ENCODE data around the gene OR2G3.

OR2G3 gene

DNA sequence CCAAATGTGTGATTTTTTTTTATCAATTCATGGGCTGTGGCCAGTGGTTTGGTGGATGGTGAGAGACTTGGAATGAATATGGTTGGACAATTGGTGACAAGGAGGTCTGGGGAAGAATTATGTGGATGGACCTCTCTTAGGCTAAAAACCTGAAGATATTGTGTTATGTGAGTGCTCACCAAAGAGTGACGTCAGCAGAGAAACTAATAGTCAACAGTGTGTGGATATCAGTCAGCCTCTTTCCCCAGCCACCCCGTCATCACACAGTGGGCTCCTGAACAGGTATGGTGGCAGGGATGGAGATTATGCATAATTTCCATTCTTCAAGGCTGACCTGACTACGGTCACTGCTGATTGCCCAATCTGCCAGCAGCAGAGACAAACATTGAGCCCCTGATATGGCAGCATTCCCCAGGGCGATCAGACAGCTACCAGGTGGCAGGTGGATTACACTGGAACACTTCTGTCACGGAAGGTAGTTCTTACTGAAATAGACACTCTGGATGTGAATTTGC is 26.4 kb upstream of the OR2G3 start:
- H3K27ac ChIP-seq = no peak overlapping the region
- no peak overlapping the region for H3K4me3 ChIP-seq
- TF ChIP-seq, protein P1, sequence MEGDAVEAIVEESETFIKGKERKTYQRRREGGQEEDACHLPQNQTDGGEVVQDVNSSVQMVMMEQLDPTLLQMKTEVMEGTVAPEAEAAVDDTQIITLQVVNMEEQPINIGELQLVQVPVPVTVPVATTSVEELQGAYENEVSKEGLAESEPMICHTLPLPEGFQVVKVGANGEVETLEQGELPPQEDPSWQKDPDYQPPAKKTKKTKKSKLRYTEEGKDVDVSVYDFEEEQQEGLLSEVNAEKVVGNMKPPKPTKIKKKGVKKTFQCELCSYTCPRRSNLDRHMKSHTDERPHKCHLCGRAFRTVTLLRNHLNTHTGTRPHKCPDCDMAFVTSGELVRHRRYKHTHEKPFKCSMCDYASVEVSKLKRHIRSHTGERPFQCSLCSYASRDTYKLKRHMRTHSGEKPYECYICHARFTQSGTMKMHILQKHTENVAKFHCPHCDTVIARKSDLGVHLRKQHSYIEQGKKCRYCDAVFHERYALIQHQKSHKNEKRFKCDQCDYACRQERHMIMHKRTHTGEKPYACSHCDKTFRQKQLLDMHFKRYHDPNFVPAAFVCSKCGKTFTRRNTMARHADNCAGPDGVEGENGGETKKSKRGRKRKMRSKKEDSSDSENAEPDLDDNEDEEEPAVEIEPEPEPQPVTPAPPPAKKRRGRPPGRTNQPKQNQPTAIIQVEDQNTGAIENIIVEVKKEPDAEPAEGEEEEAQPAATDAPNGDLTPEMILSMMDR (IDR thresholded peaks at IDR 0.05) = no peak
- DNase-seq (ENCODE audit: low spot score) = no peak

DNA sequence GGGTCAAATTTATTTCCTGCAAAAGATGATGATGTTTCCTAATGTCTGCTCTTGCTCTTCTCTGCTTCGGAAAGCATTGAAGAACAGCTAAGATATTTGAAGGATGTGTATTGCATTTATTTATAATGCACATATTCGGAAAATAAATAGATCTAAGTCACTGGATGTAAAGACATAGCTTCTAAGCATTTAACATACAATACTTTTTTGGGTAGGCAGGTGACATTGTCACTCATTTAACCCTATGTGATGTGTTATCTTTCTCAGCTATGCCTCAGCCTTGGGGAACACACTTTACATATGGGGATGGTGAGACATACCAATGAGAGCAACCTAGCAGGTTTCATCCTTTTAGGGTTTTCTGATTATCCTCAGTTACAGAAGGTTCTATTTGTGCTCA is 17.3 kb upstream of the OR2G3 start, which contains the start of gene OR2G2:
Gene OR2G2, plus strand, starts transcription at position 301 of the 400 bp plus-strand sequence. Its CDS starts 0 bp downstream, at position 301.
- TF ChIP-seq, protein P1 (IDR thresholded peaks at IDR 0.05) = no peak
- no peak within 1 kb of the TSS for H3K4me3 ChIP-seq
- H3K27ac ChIP-seq = no peak within 1 kb of the TSS
- DNase-seq (ENCODE audit: low spot score) = no peak

DNA sequence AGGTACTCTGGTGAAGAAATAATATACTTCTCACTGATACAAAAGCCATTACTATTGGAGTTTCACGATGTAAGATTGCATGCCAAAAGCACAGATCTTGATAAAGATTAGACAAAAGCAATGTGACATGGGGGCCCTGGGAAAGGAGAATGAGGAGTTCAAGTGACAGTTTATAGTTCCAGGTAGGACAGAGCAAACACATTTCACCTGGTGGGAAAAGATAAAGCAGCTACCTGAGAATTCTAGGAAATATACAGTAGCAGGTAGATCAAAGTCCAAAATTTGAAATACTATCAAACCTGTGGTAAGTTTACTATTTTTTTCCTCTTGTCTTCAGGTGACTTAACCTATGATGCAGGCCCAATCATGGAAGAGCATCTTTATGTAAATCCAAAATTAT is 8.0 kb downstream of the OR2G3 start:
- DNase-seq (ENCODE audit: low spot score) = no peak
- no peak overlapping the region for H3K4me3 ChIP-seq
- H3K27ac ChIP-seq = no peak overlapping the region
- TF ChIP-seq, protein P1 (IDR thresholded peaks at IDR 0.05) = no peak

DNA sequence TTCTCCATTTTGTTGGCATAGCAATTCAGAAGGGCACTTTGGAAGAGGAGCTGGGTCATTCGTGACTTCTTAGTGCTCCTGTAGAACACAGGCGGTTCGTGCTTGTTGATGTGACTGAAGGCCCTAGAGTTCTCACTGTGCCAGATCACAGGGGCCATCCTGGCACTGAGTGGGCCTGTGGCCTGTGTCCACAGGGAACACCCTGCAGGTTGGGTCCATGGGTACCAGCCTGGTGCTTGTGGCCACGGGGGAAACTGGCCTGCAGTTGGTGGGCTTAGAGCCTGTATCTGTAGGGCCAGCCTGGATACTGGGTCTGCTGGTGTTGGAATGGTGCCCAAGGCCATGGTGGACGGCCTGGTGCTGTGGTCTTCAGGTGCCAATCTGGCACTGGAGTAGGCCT is 9.2 kb downstream of the OR2G3 start:
- DNase-seq (ENCODE audit: low spot score) = no peak
- Histone ChIP-seq H3K4me3 (no peak overlapping the region), H3K27ac (no peak overlapping the region)
- TF ChIP-seq, protein P1 (IDR thresholded peaks at IDR 0.05) = no peak

DNA sequence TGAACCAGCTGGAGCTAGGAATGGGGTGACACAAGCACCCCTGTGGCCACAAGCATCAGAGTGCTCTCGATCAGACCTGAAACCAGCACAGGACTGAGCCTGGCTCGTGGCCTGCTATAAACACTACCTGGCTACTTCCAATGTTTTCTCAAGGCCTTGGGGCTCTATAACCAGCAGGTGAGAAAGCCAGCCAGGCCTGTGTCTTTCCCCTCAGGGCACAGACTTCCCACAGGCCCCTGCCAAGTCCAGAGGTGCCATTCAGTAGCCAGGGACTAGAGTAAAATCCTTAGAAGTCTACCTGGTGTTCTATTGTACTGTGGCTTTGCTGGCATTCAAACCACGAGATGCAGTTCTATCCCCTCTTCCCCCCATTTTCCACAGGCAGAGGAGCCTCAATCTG is 22.6 kb downstream of the OR2G3 start:
- Histone ChIP-seq H3K27ac (no peak overlapping the region), H3K4me3 (no peak overlapping the region)
- TF ChIP-seq, protein P1 (IDR thresholded peaks at IDR 0.05) = no peak
- DNase-seq (ENCODE audit: low spot score) = no peak

DNA sequence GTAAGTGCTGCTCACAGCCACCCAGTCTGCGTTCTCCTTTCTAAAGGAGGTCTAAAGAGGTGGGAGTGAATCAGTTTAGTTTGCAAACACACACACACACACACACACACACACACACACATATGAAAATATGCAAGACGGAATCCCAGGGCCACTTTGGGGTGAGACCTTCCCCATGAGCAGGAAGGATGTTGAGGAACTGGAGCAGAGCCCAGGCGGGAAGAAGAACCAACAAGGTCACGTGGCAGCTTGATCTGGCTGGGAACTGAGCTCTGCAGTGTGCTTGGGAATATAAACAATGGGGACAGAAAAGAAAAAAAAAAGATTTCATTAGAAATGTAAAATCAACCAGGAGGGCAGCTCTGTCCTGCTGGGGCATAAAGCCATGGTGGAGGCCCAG is 32.6 kb downstream of the OR2G3 start:
- no peak overlapping the region for H3K4me3 ChIP-seq
- TF ChIP-seq, protein P1 (IDR thresholded peaks at IDR 0.05) = no peak
- DNase-seq (ENCODE audit: low spot score) = no peak
- no peak overlapping the region for H3K27ac ChIP-seq

DNA sequence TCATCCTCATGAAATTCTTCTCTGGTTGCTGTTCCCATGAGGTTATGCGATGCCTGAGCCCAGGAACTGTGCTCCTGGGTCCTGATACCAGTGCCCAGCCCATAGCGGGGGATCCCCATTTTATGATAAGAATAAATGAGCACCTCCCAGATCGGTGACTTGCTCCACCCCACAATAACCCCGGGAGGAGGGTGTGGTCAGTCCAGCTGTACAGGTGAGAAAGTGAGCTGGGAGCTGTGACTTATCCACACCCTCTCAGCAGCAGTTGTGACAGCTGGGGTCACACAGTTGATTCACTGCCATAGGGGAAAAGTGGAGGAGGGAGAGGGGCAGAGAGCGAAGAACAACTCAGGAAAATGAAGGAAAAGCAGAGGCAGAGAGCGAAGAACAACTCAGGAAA is 33.4 kb downstream of the OR2G3 start:
- TF ChIP-seq, protein P1 (IDR thresholded peaks at IDR 0.05) = no peak
- Histone ChIP-seq H3K27ac (no peak overlapping the region), H3K4me3 (peak overlapping the region; percentile 66)
- no peak for DNase-seq (ENCODE audit: low spot score)
